Measurements from ENCODE around the gene UFSP2. TPM values are rescaled to one million over a fixed set of nuclear protein-coding genes. Genes with fewer than 3 reads are reported as not detected.

Gene UFSP2
- total RNA-seq, 1 donor from 2014 or later = 62.6 TPM

Small RNA genes within 50 kb of the gene (small RNA-seq; reads per million reads assigned to genes)
- gene RF00019 = not detected

Other genes starting within 250 kb of the UFSP2 start
- gene CFAP97, start 222.0 kb downstream of the UFSP2 start, total RNA-seq = 15.1 TPM
- gene SNX25, start 216.4 kb downstream of the UFSP2 start, total RNA-seq = 12.5 TPM
- 4.7 TPM for gene LRP2BP, start 30.0 kb downstream of the UFSP2 start, total RNA-seq
- 15.1 TPM for gene ANKRD37, start 29.1 kb downstream of the UFSP2 start, total RNA-seq
- 0.52 TPM for gene CCDC110, start 45.8 kb upstream of the UFSP2 start, total RNA-seq
- gene PDLIM3, start 109.5 kb upstream of the UFSP2 start, total RNA-seq = 415 TPM